Stimulated activated CD4-positive, alpha-beta T cell treated with anti-CD3 and anti-CD28 coated beads, Interleukin-12 subunit alpha, Interleukin-12 subunit beta, amount 100 ng/mL, for 24 hours (primary cell): Measurements from ENCODE around the gene ESPNL.
"Not testable (repeated sequence)": the region's sequence is repeated elsewhere in the genome, so short reads cannot be mapped to it uniquely, and the experiment has no call there.

Source experiments
- DNase-seq, 2 experiments: peaks; one replicate each; pipeline ENCODE4 v3.0.0-alpha.2; 2020; ENCODE audit warnings: low read depth in 2 of 2

ESPNL gene

GRCh38 chr2:238100049-238100820 is at the start of gene ESPNL:
ESPNL (plus strand) TSS chr2:238100340; CDS start chr2:238100420, 80 bp downstream.
- no peak for DNase-seq

GRCh38 chr2:238053191-238053776 is 46.9 kb upstream of the ESPNL start:
- no peak for DNase-seq

GRCh38 chr2:238055841-238056240 is 44.3 kb upstream of the ESPNL start:
- DNase-seq: no peak

GRCh38 chr2:238057696-238058575 is 42.2 kb upstream of the ESPNL start:
- not testable (repeated sequence) for DNase-seq

- DNase-seq: no peak
Observed at GRCh38 chr2:238059505-238059904, 40.6 kb upstream of the ESPNL start.

- peak in 1 of 2 experiments; percentile 7 for DNase-seq
Observed at GRCh38 chr2:238060096-238060541, 40.0 kb upstream of the ESPNL start.

GRCh38 chr2:238060542-238061314 is 39.4 kb upstream of the ESPNL start, which contains the start of gene SCLY:
SCLY (plus strand) TSS chr2:238061001; CDS start chr2:238061055, 54 bp downstream.
- peak; percentile 95 to 96 for DNase-seq

- DNase-seq: peak in 1 of 2 experiments; percentile 30
Observed at GRCh38 chr2:238061315-238062202, 38.6 kb upstream of the ESPNL start.

GRCh38 chr2:238063414-238064189 is 36.5 kb upstream of the ESPNL start:
- no peak for DNase-seq

- DNase-seq: no peak
Observed at GRCh38 chr2:238064376-238064775, 35.8 kb upstream of the ESPNL start.

GRCh38 chr2:238065071-238065846 is 34.9 kb upstream of the ESPNL start:
- no peak for DNase-seq

- DNase-seq: no peak
Observed at GRCh38 chr2:238066218-238066617, 33.9 kb upstream of the ESPNL start.

GRCh38 chr2:238066718-238067117 is 33.4 kb upstream of the ESPNL start:
- DNase-seq: peak; percentile 16 to 40

GRCh38 chr2:238067939-238068338 is 32.2 kb upstream of the ESPNL start:
- no peak for DNase-seq

GRCh38 chr2:238069021-238069709 is 31.0 kb upstream of the ESPNL start:
- no peak for DNase-seq

- DNase-seq: no peak
Observed at GRCh38 chr2:238069877-238070276, 30.3 kb upstream of the ESPNL start.

- DNase-seq: no peak
Observed at GRCh38 chr2:238075397-238075796, 24.7 kb upstream of the ESPNL start.

- no peak for DNase-seq
Observed at GRCh38 chr2:238077292-238077691, 22.8 kb upstream of the ESPNL start.
